WTC11 (cell line): Measurements from ENCODE around the gene WDR33. TPM values are rescaled to one million over a fixed set of nuclear protein-coding genes. Genes with fewer than 3 reads are reported as not detected.

Experiments used
- ATAC-seq: fragments of 200-7000 bp; cut with Tn5 transposase; 2 replicates; pipeline ENCODE4 v1.10.0; 2021; ENCODE audit warnings: mild to moderate bottlenecking, moderate library complexity
- CTCF ChIA-PET: fragments of 300-600 bp; sonication (Branson Sonifier 250); formaldehyde crosslinking; loops from one replicate; lab custom pipeline; 2021; ENCODE audit warnings: antibody characterized with exemption; lab: Charles Lee
- POLR2A ChIA-PET: fragments of 350-600 bp; sonication (Branson Sonifier 250); formaldehyde crosslinking; loops from one replicate; lab custom pipeline; 2021; ENCODE audit warnings: antibody characterized with exemption; lab: Charles Lee
- DNase-seq: peaks from one replicate; pipeline ENCODE4 v3.0.0; 2021; ENCODE audit warnings: low spot score
- H3K27ac Mint-ChIP-seq: 2 replicates; pipeline ENCODE4 v1.8.0; 2021; ENCODE audit warnings: mixed read lengths
- H3K27me3 Mint-ChIP-seq: 2 replicates; pipeline ENCODE4 v1.8.0; 2021; ENCODE audit warnings: low read depth, mild to moderate bottlenecking, moderate library complexity, mixed read lengths
- H3K36me3 Mint-ChIP-seq: 2 replicates; pipeline ENCODE4 v1.8.0; 2021; ENCODE audit warnings: mixed read lengths
- H3K4me1 Mint-ChIP-seq: 2 replicates; pipeline ENCODE4 v1.8.0; 2022; ENCODE audit warnings: mixed read lengths
- H3K4me3 Mint-ChIP-seq: 2 replicates; pipeline ENCODE4 v1.8.0; 2021; ENCODE audit warnings: mild to moderate bottlenecking, moderate library complexity, mixed read lengths
- H3K9me3 Mint-ChIP-seq: 2 replicates; pipeline ENCODE4 v1.8.0; 2021; ENCODE audit warnings: mixed read lengths
- MXD4 ChIP-seq: fragments of 250-450 bp; sonication (Bioruptor Pico); IDR thresholded peaks from 2 replicates; pipeline ENCODE4 v1.8.0; 2021; ENCODE audit warnings: mild to moderate bottlenecking, moderate library complexity, borderline replicate concordance
- NFATC4 ChIP-seq: fragments of 250-450 bp; sonication (Bioruptor Pico); IDR thresholded peaks from 2 replicates; pipeline ENCODE4 v1.9.0; 2021; ENCODE audit warnings: mild to moderate bottlenecking
- NR1H2 ChIP-seq: sonication (generic); formaldehyde crosslinking; IDR thresholded peaks from 2 replicates; pipeline ENCODE4 v1.9.0; 2021; ENCODE audit warnings: mild to moderate bottlenecking, moderate library complexity, missing genetic modification reagents
- NR2C2 ChIP-seq: sonication (generic); formaldehyde crosslinking; IDR thresholded peaks from 2 replicates; pipeline ENCODE4 v1.8.0; 2022; ENCODE audit warnings: mild to moderate bottlenecking, missing genetic modification reagents
- PRRX2 ChIP-seq: fragments of 250-450 bp; sonication (Bioruptor Pico); IDR thresholded peaks from 2 replicates; pipeline ENCODE4 v1.8.0; 2021; ENCODE audit warnings: mild to moderate bottlenecking
- TCF7 ChIP-seq: sonication (generic); formaldehyde crosslinking; IDR thresholded peaks from 2 replicates; pipeline ENCODE4 v1.8.0; 2022; ENCODE audit warnings: mild to moderate bottlenecking, low read depth, missing genetic modification reagents, moderate library complexity
- TP53 ChIP-seq: sonication (generic); formaldehyde crosslinking; IDR thresholded peaks from 2 replicates; pipeline ENCODE4 v1.8.1; 2023; ENCODE audit warnings: mild to moderate bottlenecking, missing genetic modification reagents
- ZNF232 ChIP-seq: sonication (generic); formaldehyde crosslinking; IDR thresholded peaks from 2 replicates; pipeline ENCODE4 v1.8.0; 2022; ENCODE audit warnings: mild to moderate bottlenecking, missing genetic modification reagents
- ZNF423 ChIP-seq: fragments of 250-450 bp; sonication (Bioruptor Pico); IDR thresholded peaks from 2 replicates; pipeline ENCODE4 v2.1.2; 2022; ENCODE audit warnings: mild to moderate bottlenecking, moderate library complexity
- total RNA-seq: library from RNA; stranded (reverse); gene quantifications from 3 replicates; pipeline ENCODE4 v1.2.3, GENCODE V29; 2021
- TF ChIP-seq, protein P1 (sequence below): sonication (generic); formaldehyde crosslinking; IDR thresholded peaks from 2 replicates; pipeline ENCODE4 v1.8.1; 2022; ENCODE audit warnings: low read depth, mild to moderate bottlenecking, moderate library complexity, missing genetic modification reagents, borderline replicate concordance
- TF ChIP-seq, protein P2 (sequence below): sonication (generic); formaldehyde crosslinking; IDR thresholded peaks from 2 replicates; pipeline ENCODE4 v1.8.0; 2022; ENCODE audit warnings: mild to moderate bottlenecking, missing genetic modification reagents
- TF ChIP-seq, protein P3 (sequence below): sonication (generic); formaldehyde crosslinking; IDR thresholded peaks from 2 replicates; pipeline ENCODE4 v1.8.1; 2022; ENCODE audit warnings: missing genetic modification reagents, borderline replicate concordance
- TF ChIP-seq, protein P4 (sequence below): sonication (generic); formaldehyde crosslinking; IDR thresholded peaks from 2 replicates; pipeline ENCODE4 v1.8.0; 2023; ENCODE audit warnings: mild to moderate bottlenecking, missing genetic modification reagents
- TF ChIP-seq, protein P5 (sequence below): sonication (generic); formaldehyde crosslinking; IDR thresholded peaks from 2 replicates; pipeline ENCODE4 v1.8.1; 2023; ENCODE audit warnings: mild to moderate bottlenecking, missing genetic modification reagents
- TF ChIP-seq, protein P6 (sequence below): sonication (generic); formaldehyde crosslinking; IDR thresholded peaks from 2 replicates; pipeline ENCODE4 v1.8.1; 2023; ENCODE audit warnings: mild to moderate bottlenecking, missing genetic modification reagents, moderate library complexity
- TF ChIP-seq, protein P7 (sequence below): fragments of 200-600 bp; IDR thresholded peaks from 2 replicates; pipeline ENCODE4 v1.8.0; 2022; ENCODE audit warnings: antibody characterized with exemption
- TF ChIP-seq, protein P8 (sequence below): sonication (generic); formaldehyde crosslinking; IDR thresholded peaks from 2 replicates; pipeline ENCODE4 v1.8.1; 2022; ENCODE audit warnings: mild to moderate bottlenecking, missing genetic modification reagents, moderate library complexity, borderline replicate concordance

WDR33 gene
- total RNA-seq, 1 experiment from 2014 or later, result 67.1 TPM

DNA sequence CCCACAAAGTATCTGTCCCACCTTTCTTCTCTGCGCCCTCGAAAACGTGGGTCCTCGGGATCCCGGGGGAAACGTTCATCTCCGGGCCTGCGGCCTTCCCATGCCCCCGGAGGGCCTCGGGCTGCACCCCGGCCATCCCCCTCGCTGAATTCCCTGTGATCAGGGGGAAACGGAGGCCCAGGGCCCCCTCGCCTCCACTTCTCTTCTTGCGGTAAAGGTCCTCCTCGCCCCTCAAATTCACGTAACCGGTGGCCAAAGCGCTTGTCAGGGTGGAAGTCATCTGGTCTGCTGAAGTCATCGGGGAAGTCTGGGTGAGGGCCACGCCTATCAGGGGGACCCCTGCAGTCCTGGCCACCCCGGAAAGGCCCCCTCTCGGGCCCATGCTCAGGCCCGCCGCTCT lies 97.4 kb downstream of the WDR33 start:
- TF ChIP-seq, protein P1, sequence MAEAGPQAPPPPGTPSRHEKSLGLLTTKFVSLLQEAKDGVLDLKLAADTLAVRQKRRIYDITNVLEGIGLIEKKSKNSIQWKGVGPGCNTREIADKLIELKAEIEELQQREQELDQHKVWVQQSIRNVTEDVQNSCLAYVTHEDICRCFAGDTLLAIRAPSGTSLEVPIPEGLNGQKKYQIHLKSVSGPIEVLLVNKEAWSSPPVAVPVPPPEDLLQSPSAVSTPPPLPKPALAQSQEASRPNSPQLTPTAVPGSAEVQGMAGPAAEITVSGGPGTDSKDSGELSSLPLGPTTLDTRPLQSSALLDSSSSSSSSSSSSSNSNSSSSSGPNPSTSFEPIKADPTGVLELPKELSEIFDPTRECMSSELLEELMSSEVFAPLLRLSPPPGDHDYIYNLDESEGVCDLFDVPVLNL (CRISPR knock-in tag), result no peak
- TF ChIP-seq, protein P2, sequence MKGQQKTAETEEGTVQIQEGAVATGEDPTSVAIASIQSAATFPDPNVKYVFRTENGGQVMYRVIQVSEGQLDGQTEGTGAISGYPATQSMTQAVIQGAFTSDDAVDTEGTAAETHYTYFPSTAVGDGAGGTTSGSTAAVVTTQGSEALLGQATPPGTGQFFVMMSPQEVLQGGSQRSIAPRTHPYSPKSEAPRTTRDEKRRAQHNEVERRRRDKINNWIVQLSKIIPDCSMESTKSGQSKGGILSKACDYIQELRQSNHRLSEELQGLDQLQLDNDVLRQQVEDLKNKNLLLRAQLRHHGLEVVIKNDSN, result no peak
- TF ChIP-seq, protein P3, sequence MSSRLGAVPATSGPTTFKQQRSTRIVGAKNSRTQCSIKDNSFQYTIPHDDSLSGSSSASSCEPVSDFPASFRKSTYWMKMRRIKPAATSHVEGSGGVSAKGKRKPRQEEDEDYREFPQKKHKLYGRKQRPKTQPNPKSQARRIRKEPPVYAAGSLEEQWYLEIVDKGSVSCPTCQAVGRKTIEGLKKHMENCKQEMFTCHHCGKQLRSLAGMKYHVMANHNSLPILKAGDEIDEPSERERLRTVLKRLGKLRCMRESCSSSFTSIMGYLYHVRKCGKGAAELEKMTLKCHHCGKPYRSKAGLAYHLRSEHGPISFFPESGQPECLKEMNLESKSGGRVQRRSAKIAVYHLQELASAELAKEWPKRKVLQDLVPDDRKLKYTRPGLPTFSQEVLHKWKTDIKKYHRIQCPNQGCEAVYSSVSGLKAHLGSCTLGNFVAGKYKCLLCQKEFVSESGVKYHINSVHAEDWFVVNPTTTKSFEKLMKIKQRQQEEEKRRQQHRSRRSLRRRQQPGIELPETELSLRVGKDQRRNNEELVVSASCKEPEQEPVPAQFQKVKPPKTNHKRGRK, result no peak
- TF ChIP-seq TCF7 (CRISPR knock-in tag), result no peak
- DNase-seq, result no peak
- Mint-ChIP-seq H3K4me3 (no peak overlapping the region), H3K27me3 (no peaks in the 10 kb centered on the region), H3K9me3 (no peaks in the 10 kb centered on the region), H3K4me1 (peaks cover 4% of the 10 kb centered on the region), H3K36me3 (peaks cover 38% of the 10 kb centered on the region), H3K27ac (no peak overlapping the region)
- ATAC-seq, result no peak
- ChIA-PET CTCF (interaction anchor here (1.1 kb wide), 1 partner anchor 122 kb away, joined by 3 read pairs; no protein-coding TSS in a partner anchor), POLR2A (no interaction called here)

DNA sequence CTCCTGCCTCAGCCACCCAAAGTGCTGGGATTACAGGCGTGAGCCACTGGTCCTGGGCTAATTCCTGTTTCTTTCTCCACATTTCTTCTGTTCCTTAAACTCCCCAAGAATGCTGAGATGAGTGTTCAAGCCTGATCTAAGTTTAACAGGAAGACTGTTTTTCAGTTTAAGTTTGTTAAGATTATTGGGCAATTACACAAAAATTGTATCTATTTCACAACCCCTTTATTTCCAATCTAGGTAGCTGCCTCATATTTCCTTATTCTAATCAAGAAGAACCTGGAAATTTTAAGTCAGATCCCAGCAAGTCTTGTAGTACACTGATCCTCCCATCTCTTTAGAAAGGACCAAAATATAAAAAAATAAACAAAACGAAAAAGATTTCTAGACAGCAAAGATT lies 98.0 kb downstream of the WDR33 start:
- H3K9me3 Mint-ChIP-seq, result no peaks in the 10 kb centered on the region
- no peak for ATAC-seq
- H3K4me1 Mint-ChIP-seq, result peaks cover 4% of the 10 kb centered on the region
- H3K27ac Mint-ChIP-seq, result no peak overlapping the region
- no peaks in the 10 kb centered on the region for H3K27me3 Mint-ChIP-seq
- DNase-seq, result no peak
- ChIA-PET POLR2A (no interaction called here), CTCF (no interaction called here)
- no peak overlapping the region for H3K4me3 Mint-ChIP-seq
- TF ChIP-seq PRRX2 (CRISPR knock-in tag) (no peak), NR2C2 (CRISPR knock-in tag) (no peak), ZNF232 (CRISPR knock-in tag) (no peak), MXD4 (CRISPR knock-in tag) (no peak), ZNF423 (CRISPR knock-in tag) (no peak), NFATC4 (CRISPR knock-in tag) (no peak), NR1H2 (CRISPR knock-in tag) (no peak), TP53 (no peak)
- TF ChIP-seq, protein P4, sequence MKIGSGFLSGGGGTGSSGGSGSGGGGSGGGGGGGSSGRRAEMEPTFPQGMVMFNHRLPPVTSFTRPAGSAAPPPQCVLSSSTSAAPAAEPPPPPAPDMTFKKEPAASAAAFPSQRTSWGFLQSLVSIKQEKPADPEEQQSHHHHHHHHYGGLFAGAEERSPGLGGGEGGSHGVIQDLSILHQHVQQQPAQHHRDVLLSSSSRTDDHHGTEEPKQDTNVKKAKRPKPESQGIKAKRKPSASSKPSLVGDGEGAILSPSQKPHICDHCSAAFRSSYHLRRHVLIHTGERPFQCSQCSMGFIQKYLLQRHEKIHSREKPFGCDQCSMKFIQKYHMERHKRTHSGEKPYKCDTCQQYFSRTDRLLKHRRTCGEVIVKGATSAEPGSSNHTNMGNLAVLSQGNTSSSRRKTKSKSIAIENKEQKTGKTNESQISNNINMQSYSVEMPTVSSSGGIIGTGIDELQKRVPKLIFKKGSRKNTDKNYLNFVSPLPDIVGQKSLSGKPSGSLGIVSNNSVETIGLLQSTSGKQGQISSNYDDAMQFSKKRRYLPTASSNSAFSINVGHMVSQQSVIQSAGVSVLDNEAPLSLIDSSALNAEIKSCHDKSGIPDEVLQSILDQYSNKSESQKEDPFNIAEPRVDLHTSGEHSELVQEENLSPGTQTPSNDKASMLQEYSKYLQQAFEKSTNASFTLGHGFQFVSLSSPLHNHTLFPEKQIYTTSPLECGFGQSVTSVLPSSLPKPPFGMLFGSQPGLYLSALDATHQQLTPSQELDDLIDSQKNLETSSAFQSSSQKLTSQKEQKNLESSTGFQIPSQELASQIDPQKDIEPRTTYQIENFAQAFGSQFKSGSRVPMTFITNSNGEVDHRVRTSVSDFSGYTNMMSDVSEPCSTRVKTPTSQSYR, result no peak
- TF ChIP-seq, protein P5, sequence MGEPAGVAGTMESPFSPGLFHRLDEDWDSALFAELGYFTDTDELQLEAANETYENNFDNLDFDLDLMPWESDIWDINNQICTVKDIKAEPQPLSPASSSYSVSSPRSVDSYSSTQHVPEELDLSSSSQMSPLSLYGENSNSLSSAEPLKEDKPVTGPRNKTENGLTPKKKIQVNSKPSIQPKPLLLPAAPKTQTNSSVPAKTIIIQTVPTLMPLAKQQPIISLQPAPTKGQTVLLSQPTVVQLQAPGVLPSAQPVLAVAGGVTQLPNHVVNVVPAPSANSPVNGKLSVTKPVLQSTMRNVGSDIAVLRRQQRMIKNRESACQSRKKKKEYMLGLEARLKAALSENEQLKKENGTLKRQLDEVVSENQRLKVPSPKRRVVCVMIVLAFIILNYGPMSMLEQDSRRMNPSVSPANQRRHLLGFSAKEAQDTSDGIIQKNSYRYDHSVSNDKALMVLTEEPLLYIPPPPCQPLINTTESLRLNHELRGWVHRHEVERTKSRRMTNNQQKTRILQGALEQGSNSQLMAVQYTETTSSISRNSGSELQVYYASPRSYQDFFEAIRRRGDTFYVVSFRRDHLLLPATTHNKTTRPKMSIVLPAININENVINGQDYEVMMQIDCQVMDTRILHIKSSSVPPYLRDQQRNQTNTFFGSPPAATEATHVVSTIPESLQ (CRISPR knock-in tag), result no peak
- TF ChIP-seq, protein P6, sequence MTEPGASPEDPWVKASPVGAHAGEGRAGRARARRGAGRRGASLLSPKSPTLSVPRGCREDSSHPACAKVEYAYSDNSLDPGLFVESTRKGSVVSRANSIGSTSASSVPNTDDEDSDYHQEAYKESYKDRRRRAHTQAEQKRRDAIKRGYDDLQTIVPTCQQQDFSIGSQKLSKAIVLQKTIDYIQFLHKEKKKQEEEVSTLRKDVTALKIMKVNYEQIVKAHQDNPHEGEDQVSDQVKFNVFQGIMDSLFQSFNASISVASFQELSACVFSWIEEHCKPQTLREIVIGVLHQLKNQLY (CRISPR knock-in tag), result no peak
- TF ChIP-seq, protein P2, result no peak
- TF ChIP-seq, protein P7, sequence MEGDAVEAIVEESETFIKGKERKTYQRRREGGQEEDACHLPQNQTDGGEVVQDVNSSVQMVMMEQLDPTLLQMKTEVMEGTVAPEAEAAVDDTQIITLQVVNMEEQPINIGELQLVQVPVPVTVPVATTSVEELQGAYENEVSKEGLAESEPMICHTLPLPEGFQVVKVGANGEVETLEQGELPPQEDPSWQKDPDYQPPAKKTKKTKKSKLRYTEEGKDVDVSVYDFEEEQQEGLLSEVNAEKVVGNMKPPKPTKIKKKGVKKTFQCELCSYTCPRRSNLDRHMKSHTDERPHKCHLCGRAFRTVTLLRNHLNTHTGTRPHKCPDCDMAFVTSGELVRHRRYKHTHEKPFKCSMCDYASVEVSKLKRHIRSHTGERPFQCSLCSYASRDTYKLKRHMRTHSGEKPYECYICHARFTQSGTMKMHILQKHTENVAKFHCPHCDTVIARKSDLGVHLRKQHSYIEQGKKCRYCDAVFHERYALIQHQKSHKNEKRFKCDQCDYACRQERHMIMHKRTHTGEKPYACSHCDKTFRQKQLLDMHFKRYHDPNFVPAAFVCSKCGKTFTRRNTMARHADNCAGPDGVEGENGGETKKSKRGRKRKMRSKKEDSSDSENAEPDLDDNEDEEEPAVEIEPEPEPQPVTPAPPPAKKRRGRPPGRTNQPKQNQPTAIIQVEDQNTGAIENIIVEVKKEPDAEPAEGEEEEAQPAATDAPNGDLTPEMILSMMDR, result no peak
- TF ChIP-seq, protein P8, sequence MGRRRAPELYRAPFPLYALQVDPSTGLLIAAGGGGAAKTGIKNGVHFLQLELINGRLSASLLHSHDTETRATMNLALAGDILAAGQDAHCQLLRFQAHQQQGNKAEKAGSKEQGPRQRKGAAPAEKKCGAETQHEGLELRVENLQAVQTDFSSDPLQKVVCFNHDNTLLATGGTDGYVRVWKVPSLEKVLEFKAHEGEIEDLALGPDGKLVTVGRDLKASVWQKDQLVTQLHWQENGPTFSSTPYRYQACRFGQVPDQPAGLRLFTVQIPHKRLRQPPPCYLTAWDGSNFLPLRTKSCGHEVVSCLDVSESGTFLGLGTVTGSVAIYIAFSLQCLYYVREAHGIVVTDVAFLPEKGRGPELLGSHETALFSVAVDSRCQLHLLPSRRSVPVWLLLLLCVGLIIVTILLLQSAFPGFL (CRISPR knock-in tag), result no peak
- H3K36me3 Mint-ChIP-seq, result peaks cover 37% of the 10 kb centered on the region
